NCI-H2171 treated with DMSO at 0.1 percent for 48 hours (cell line): ENCODE results near the gene CCDC167.
A peak's percentile ranks its signal among the peaks of the same experiment; 100 is the strongest.

Source experiments
- DNase-seq: peaks from one replicate; lab custom pipeline; 2025; lab: John Stamatoyannopoulos, UW

Gene CCDC167

DNA sequence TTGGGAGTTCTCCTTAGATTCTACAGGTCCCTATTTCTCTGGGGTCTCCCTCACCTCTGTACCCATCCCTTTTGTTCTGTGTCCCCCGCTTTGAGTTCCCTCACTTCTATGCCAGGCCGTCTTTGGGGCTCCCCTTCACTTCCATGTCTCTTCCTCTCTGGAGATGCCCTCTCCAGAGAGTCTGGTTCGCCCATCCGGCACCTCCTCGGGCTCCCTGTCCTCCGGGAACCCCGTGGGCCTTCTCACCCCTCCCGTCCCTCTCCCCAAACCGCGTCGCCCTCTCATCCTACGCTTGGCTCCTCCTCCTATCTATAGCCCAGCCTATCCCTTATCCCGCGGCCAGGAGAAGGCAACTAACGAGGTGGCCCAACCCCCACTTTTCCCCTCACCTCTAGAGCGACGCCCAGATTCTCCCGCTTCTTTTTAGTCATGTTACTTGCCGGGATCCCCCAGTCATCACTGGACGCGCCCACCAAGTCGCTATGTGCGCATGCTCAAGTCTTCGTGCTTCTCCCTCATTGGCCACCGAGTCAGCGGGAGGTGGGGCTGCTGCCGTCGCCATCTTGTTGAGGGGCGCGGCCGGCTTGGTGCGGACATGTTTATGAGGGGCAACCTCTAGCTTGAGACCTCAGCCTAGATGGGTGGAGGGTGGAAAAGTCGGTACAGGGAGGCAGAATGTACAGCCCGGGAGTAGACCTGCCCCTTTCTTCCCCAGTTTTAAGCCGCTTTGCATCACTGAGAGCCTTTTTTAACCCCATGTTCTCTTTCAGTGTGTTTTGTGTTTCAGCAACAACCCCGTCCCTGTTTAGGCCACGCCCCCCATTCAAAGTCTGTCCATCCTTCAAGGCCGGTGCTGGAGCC is at the start of gene CCDC167:
TSS of gene CCDC167 (minus strand) at position 461 of the 861 bp plus-strand sequence. CDS start at position 431, 30 bp downstream.
- DNase-seq, result peak; percentile 100

GRCh38 chr6:37549154-37549553 is 49.5 kb upstream of the CCDC167 start:
- DNase-seq, result peak; percentile 34

DNA sequence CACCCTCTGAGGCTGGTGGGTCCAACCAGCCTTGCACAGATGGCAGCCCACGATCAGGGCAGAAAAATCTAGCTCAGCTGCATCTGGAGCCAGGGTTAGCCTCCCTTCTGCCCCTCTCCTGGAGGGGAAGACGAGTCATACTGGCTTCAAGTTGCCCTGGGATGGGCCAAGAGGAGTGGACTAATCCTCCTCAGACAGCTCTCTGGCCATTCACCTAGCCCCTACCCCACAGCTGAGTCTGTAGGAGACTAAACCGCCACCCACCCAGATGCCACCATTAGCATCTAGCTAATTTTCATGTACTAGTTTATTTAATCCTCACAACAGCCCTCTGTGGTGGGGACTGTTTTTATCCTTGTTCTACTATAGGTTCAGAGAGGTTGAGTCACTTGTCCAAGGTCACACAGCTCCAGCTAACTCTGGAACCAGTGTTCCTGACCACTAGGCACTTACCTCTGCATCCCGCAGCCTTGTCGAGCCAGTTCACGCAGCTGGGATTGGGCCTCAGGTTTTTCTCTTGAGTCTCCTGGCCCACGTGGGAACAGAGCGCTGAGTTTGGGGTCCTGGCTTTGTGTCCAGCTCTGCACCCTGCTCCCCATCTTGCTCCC is 48.5 kb upstream of the CCDC167 start:
- no peak for DNase-seq

- peak; percentile 64 for DNase-seq
Measured at GRCh38 chr6:37547564-37548061, 47.9 kb upstream of the CCDC167 start.

- DNase-seq, result no peak
Measured at GRCh38 chr6:37546141-37546871, 46.6 kb upstream of the CCDC167 start.

GRCh38 chr6:37544530-37544929 is 44.8 kb upstream of the CCDC167 start:
- no peak for DNase-seq

GRCh38 chr6:37543361-37543760 is 43.7 kb upstream of the CCDC167 start:
- DNase-seq, result no peak

GRCh38 chr6:37541346-37541745 is 41.7 kb upstream of the CCDC167 start:
- no peak for DNase-seq

DNA sequence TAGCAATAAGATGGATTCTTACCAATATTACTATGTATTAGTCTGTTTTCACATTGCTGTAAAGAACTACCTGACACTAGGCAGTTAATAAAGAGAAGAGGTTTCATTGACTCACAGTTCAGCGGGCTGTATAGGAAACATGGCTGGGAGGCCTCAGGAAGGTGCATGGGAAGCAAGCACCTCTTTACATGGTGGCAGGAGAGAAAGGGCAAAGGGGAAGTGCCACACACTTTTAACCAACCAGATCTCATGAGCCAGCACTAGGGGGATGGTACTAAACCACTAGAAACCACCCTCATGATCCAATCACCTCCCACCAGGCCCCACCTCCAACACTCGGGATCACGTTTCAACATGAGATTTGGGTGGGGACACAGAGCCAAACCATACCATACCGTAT is 40.7 kb upstream of the CCDC167 start:
- DNase-seq, result peak; percentile 24

GRCh38 chr6:37540029-37540352 is 40.3 kb upstream of the CCDC167 start:
- DNase-seq, result no peak

DNA sequence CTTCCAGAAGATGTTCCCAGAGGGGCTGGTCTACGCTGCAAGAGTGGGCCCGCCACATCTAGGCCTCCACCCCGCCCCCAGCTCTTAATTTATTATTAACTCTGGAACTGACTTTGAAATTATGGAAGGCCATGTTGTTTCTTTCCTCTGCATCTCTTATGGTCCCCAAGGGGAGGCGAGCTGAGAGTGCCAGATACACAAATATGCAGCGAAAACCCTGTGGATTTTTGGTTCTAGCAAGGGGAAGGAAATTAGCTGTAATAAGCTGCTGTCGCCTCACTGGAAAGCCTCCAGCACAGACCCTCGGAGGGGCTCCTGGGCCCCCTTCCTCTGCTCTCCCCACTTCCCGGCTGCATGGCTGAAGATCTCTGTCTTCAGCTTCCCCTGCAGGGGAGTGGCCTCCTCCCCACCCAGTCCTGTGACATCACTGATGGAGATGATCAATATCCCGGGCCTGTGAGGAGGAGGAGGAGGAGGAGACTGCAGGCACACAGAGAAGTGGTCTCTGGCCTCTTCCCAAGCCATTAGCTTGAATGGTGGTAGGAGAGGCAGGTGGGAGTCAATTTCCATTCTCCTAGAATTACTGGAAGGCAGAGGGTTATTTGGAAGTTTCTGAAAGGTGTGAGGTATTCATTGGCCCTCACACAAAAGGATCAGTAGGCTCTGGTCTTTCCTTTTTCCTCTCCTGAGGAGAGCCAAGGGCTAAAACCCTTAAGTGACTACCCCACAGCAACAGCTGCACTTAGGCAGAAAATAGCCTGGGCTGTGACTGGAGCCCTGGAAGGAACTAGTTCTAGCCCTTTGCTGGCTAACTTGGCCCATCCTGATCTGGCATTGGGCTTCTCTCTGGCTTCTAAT is 39.7 kb upstream of the CCDC167 start:
- DNase-seq, result no peak

GRCh38 chr6:37538107-37538506 is 38.4 kb upstream of the CCDC167 start:
- peak; percentile 30 for DNase-seq

- DNase-seq, result peak; percentile 88
Measured at GRCh38 chr6:37537548-37537947, 37.9 kb upstream of the CCDC167 start.

DNA sequence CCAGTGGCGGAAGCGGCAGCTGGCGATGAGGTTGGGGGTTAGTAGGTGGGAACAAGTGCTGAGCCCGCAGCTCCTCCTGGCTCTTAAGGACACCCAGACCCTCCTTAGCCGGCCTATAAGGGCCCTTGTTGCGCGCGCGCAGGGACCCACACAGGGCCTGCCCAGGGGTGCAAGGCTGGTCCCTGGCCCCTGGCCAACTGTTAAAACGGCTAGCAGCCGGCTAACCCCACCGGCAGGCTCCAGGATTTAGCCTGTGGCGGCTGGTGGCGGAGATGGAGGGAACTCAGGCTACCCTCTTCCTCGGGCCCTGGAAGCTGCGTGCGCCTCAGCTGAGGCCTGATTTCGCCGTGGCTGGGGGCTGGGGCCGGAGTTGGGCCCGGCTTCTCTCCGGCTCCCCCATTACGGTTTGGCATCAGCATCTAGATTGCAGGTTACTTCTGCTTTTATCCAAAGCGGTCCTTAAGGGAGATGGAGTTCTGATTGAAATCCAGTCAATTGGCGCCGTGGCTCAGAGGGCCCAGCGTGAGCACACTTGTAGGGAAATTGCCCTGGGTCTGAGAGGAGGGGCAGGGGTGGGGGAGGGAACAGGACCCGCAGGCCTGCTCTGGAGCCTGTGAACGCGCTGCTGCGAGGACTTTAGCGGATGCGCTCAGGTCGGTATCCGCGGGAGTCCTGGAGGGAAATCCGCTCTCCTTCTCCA is 36.9 kb upstream of the CCDC167 start:
- DNase-seq, result peak; percentile 39

- peak; percentile 72 for DNase-seq
Measured at GRCh38 chr6:37535759-37536490, 36.2 kb upstream of the CCDC167 start.

GRCh38 chr6:37535428-37535758 is 35.7 kb upstream of the CCDC167 start:
- no peak for DNase-seq

GRCh38 chr6:37534893-37535292 is 35.2 kb upstream of the CCDC167 start:
- DNase-seq, result no peak

DNA sequence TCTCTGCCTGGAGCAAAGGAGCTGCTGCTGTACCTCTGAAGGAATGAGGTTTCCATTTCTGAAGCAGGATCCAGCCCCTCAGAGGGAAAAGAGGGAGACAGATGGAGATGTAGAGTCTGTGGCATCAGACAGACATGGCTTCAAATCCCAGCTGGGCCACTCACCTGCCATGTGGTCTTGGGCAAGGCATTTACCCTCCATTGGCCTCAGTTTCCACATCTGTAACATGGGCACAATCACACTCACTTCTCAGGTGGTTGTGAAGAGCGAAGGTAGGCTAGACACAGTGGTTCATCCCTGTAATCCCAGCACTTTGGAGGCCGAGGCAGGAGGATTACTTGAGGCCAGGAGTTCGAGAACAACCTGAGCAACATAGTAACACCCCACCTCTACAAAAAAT is 32.4 kb upstream of the CCDC167 start:
- no peak for DNase-seq

DNA sequence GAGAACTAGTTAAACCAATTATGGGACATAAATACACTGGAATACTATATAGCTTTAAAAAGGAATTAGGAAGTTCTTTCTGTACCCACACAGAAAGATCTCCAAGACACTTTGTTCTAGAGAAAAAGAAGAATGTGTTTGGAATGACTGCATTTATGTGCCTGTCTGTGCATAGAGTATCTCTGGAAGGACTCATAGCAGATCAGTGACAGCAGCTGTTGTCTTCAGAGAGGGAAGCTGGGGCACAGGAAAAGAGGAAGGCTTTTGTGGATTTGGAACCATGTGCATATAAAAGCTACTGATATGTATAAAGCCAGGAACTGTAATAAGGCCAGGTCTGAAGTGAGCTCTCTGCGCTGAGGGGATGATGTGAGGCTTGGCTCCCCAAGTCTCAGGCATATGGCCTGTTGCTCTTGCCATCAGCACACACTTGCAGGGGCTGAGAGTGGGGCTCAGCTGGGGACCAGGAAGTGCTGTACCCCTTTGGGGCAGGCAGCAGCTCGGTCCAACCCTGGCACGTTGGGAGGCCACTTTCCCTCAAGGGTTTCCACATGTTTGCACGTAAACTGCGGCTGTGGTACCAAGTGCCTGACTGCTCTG is 31.8 kb upstream of the CCDC167 start:
- DNase-seq, result no peak

DNA sequence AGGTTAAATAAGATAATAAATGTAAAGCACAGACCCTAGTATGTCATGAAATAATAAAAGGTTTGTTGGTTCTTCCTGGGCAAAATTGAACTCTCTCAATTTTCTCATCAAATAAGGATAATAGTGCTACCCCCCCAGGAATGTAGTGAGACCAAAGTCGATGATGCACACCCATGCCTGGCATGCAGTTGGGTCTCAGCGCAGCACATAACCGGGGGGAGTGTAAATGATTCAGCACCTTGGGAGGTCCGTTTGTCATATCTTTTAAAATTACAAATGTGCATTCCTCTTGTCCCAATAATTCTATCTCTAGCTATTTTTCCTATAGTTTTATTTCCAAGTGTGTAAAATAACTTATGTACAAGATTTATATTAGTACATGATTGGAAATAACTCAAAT is 31.3 kb upstream of the CCDC167 start:
- no peak for DNase-seq
